Measurements from ENCODE around the gene KYAT1.
A peak's percentile ranks its signal among the peaks of the same experiment; 100 is the strongest.

Gene KYAT1

GRCh38 chr9:128840524-128840923, 41.2 kb downstream of the KYAT1 start:
- Mint-ChIP-seq H3K27ac (ENCODE audit: low read depth) (no peak overlapping the region), H3K27me3 (no peaks in the 10 kb centered on the region), H3K36me3 (ENCODE audit: insufficient read depth) (peaks cover 11% of the 10 kb centered on the region), H3K9me3 (no peaks in the 10 kb centered on the region), H3K4me1 (no peaks in the 10 kb centered on the region), H3K4me3 (no peak overlapping the region)
- no peak for DNase-seq (ENCODE audit: low spot score in 2 of 2)
- ATAC-seq (replicated peaks; ENCODE audit: extremely low read depth, poor library complexity, severe bottlenecking) = no peak

- Mint-ChIP-seq H3K4me3 (no peak overlapping the region), H3K9me3 (no peaks in the 10 kb centered on the region), H3K27ac (ENCODE audit: low read depth) (no peak overlapping the region), H3K36me3 (ENCODE audit: insufficient read depth) (peaks cover 10% of the 10 kb centered on the region), H3K27me3 (no peaks in the 10 kb centered on the region), H3K4me1 (no peaks in the 10 kb centered on the region)
- ATAC-seq (replicated peaks; ENCODE audit: extremely low read depth, poor library complexity, severe bottlenecking) (no peak), DNase-seq (ENCODE audit: low spot score in 2 of 2) (no peak)
Measured at GRCh38 chr9:128838338-128838737, 43.4 kb downstream of the KYAT1 start.

- Mint-ChIP-seq H3K9me3 (no peaks in the 10 kb centered on the region), H3K4me3 (no peak overlapping the region), H3K4me1 (no peaks in the 10 kb centered on the region), H3K27ac (ENCODE audit: low read depth) (no peak overlapping the region), H3K36me3 (ENCODE audit: insufficient read depth) (peaks cover 7% of the 10 kb centered on the region), H3K27me3 (no peaks in the 10 kb centered on the region)
- DNase-seq (ENCODE audit: low spot score in 2 of 2) = no peak
- no peak for ATAC-seq (replicated peaks; ENCODE audit: extremely low read depth, poor library complexity, severe bottlenecking)
Measured at GRCh38 chr9:128836509-128837145, 45.1 kb downstream of the KYAT1 start.

GRCh38 chr9:128835246-128836210, 46.2 kb downstream of the KYAT1 start:
- ATAC-seq (replicated peaks; ENCODE audit: extremely low read depth, poor library complexity, severe bottlenecking) = no peak
- peaks cover 7% of the 10 kb centered on the region for H3K36me3 Mint-ChIP-seq (ENCODE audit: insufficient read depth)
- no peaks in the 10 kb centered on the region for H3K27me3 Mint-ChIP-seq
- DNase-seq (ENCODE audit: low spot score in 2 of 2) = no peak
- H3K4me1 Mint-ChIP-seq = no peaks in the 10 kb centered on the region
- H3K4me3 Mint-ChIP-seq = no peak overlapping the region
- no peaks in the 10 kb centered on the region for H3K9me3 Mint-ChIP-seq
- H3K27ac Mint-ChIP-seq (ENCODE audit: low read depth) = no peak overlapping the region

- ATAC-seq (replicated peaks; ENCODE audit: extremely low read depth, poor library complexity, severe bottlenecking) (no peak), DNase-seq (ENCODE audit: low spot score in 2 of 2) (no peak)
- Mint-ChIP-seq H3K4me1 (peaks cover 16% of the 10 kb centered on the region), H3K36me3 (ENCODE audit: insufficient read depth) (peaks cover 7% of the 10 kb centered on the region), H3K4me3 (no peak overlapping the region), H3K27ac (ENCODE audit: low read depth) (peak overlapping the region; percentile 83), H3K9me3 (no peaks in the 10 kb centered on the region), H3K27me3 (no peaks in the 10 kb centered on the region)
Measured at GRCh38 chr9:128833696-128834095, 48.1 kb downstream of the KYAT1 start.

- peaks cover 20% of the 10 kb centered on the region for H3K4me1 Mint-ChIP-seq
- peak within 1 kb of the TSS; percentile 97 for H3K4me3 Mint-ChIP-seq
- no peaks in the 10 kb centered on the region for H3K27me3 Mint-ChIP-seq
- H3K36me3 Mint-ChIP-seq (ENCODE audit: insufficient read depth) = peaks cover 10% of the 10 kb centered on the region
- no peaks in the 10 kb centered on the region for H3K9me3 Mint-ChIP-seq
- DNase-seq (ENCODE audit: low spot score in 2 of 2) (peak; percentile 83 to 92), ATAC-seq (replicated peaks; ENCODE audit: extremely low read depth, poor library complexity, severe bottlenecking) (peak; percentile 99)
- H3K27ac Mint-ChIP-seq (ENCODE audit: low read depth) = peak within 1 kb of the TSS; percentile 93
Measured at GRCh38 chr9:128829477-128830251, 52.1 kb downstream of the KYAT1 start, which contains the start of gene SPOUT1. Gene SPOUT1 (minus strand): TSS chr9:128829794. CDS start chr9:128829780, 14 bp downstream.

- Mint-ChIP-seq H3K4me1 (peaks cover 20% of the 10 kb centered on the region), H3K36me3 (ENCODE audit: insufficient read depth) (peaks cover 14% of the 10 kb centered on the region), H3K4me3 (peak overlapping the region; percentile 97), H3K27me3 (no peaks in the 10 kb centered on the region), H3K9me3 (no peaks in the 10 kb centered on the region), H3K27ac (ENCODE audit: low read depth) (peak overlapping the region; percentile 93)
- ATAC-seq (replicated peaks; ENCODE audit: extremely low read depth, poor library complexity, severe bottlenecking) = no peak
- DNase-seq (ENCODE audit: low spot score in 2 of 2) = no peak
Measured at GRCh38 chr9:128828719-128829452, 52.9 kb downstream of the KYAT1 start.

GRCh38 chr9:128828267-128828666, 53.5 kb downstream of the KYAT1 start:
- DNase-seq (ENCODE audit: low spot score in 2 of 2) = no peak
- Mint-ChIP-seq H3K27me3 (no peaks in the 10 kb centered on the region), H3K4me3 (peak overlapping the region; percentile 97), H3K4me1 (peaks cover 20% of the 10 kb centered on the region), H3K9me3 (no peaks in the 10 kb centered on the region), H3K27ac (ENCODE audit: low read depth) (peak overlapping the region; percentile 93), H3K36me3 (ENCODE audit: insufficient read depth) (peaks cover 14% of the 10 kb centered on the region)
- ATAC-seq (replicated peaks; ENCODE audit: extremely low read depth, poor library complexity, severe bottlenecking) = no peak

GRCh38 chr9:128825923-128826700, 55.6 kb downstream of the KYAT1 start:
- Mint-ChIP-seq H3K27ac (ENCODE audit: low read depth) (no peak overlapping the region), H3K36me3 (ENCODE audit: insufficient read depth) (peaks cover 13% of the 10 kb centered on the region), H3K27me3 (no peaks in the 10 kb centered on the region), H3K4me3 (no peak overlapping the region), H3K4me1 (peaks cover 25% of the 10 kb centered on the region), H3K9me3 (no peaks in the 10 kb centered on the region)
- DNase-seq (ENCODE audit: low spot score in 2 of 2) (no peak), ATAC-seq (replicated peaks; ENCODE audit: extremely low read depth, poor library complexity, severe bottlenecking) (no peak)

GRCh38 chr9:128824911-128825310, 56.8 kb downstream of the KYAT1 start:
- no peak for ATAC-seq (replicated peaks; ENCODE audit: extremely low read depth, poor library complexity, severe bottlenecking)
- Mint-ChIP-seq H3K9me3 (no peaks in the 10 kb centered on the region), H3K27ac (ENCODE audit: low read depth) (no peak overlapping the region), H3K4me1 (peaks cover 32% of the 10 kb centered on the region), H3K36me3 (ENCODE audit: insufficient read depth) (peaks cover 17% of the 10 kb centered on the region), H3K27me3 (no peaks in the 10 kb centered on the region), H3K4me3 (no peak overlapping the region)
- no peak for DNase-seq (ENCODE audit: low spot score in 2 of 2)

- H3K27ac Mint-ChIP-seq (ENCODE audit: low read depth) = no peak overlapping the region
- no peaks in the 10 kb centered on the region for H3K9me3 Mint-ChIP-seq
- H3K36me3 Mint-ChIP-seq (ENCODE audit: insufficient read depth) = peaks cover 21% of the 10 kb centered on the region
- DNase-seq (ENCODE audit: low spot score in 2 of 2) (no peak), ATAC-seq (replicated peaks; ENCODE audit: extremely low read depth, poor library complexity, severe bottlenecking) (no peak)
- H3K4me1 Mint-ChIP-seq = peaks cover 31% of the 10 kb centered on the region
- H3K4me3 Mint-ChIP-seq = no peak overlapping the region
- H3K27me3 Mint-ChIP-seq = no peaks in the 10 kb centered on the region
Measured at GRCh38 chr9:128823903-128824406, 57.8 kb downstream of the KYAT1 start.

Data from central memory CD8-positive, alpha-beta T cell (primary cell).